HepG2 (cell line): ENCODE results near the gene NUP93. TPM values are rescaled to one million over a fixed set of nuclear protein-coding genes. Genes with fewer than 3 reads are reported as not detected.

ENCODE experiments used
- ATF7-NPFF ChIP-seq: sonication (generic); formaldehyde crosslinking; IDR thresholded peaks from 2 replicates; pipeline ENCODE4 v1.8.1; 2023; ENCODE audit warnings: mild to moderate bottlenecking, low read depth, missing genetic modification reagents, moderate library complexity
- ATM ChIP-seq: fragments of 450-650 bp; IDR thresholded peaks from 2 replicates; pipeline ENCODE4 v1.7.1; 2017; ENCODE audit warnings: mild to moderate bottlenecking, borderline replicate concordance
- CENPX ChIP-seq: sonication (generic); formaldehyde crosslinking; IDR thresholded peaks from 2 replicates; pipeline ENCODE4 v1.9.0; 2021; ENCODE audit warnings: mild to moderate bottlenecking, missing genetic modification reagents, moderate library complexity
- GATAD1 ChIP-seq: IDR thresholded peaks from 2 replicates; pipeline ENCODE4 v1.6.1; 2016; ENCODE audit warnings: missing genetic modification reagents, missing compliant biosample characterization
- HNRNPLL ChIP-seq: fragments of 200-400 bp; formaldehyde crosslinking; IDR thresholded peaks from 2 replicates; pipeline ENCODE4 v1.6.1; 2017; ENCODE audit warnings: mild to moderate bottlenecking, low read depth, low read length; ENCODE audit not compliant: poor library complexity, severe bottlenecking
- IKZF1 ChIP-seq: fragments of 450-650 bp; IDR thresholded peaks from 2 replicates; pipeline ENCODE4 v1.7.1; 2016
- JARID2 ChIP-seq: sonication (generic); formaldehyde crosslinking; IDR thresholded peaks from 2 replicates; pipeline ENCODE4 v1.8.1; 2023; ENCODE audit warnings: missing genetic modification reagents, inconsistent platforms; ENCODE audit not compliant: insufficient replicate concordance
- KDM2A ChIP-seq: sonication (generic); formaldehyde crosslinking; IDR thresholded peaks from 2 replicates; pipeline ENCODE4 v1.4.0; 2020; ENCODE audit warnings: low read depth, missing genetic modification reagents, borderline replicate concordance
- PHF21A ChIP-seq: sonication (generic); formaldehyde crosslinking; IDR thresholded peaks from 2 replicates; pipeline ENCODE4 v1.5.0; 2020; ENCODE audit warnings: mild to moderate bottlenecking, missing genetic modification reagents
- PTBP1 ChIP-seq: fragments of 200-400 bp; formaldehyde crosslinking; IDR thresholded peaks from 2 replicates; pipeline ENCODE4 v1.6.1; 2018; ENCODE audit warnings: low read length, low read depth; ENCODE audit not compliant: poor library complexity, severe bottlenecking
- RAD51 ChIP-seq: fragments of 450-650 bp; IDR thresholded peaks from 2 replicates; pipeline ENCODE4 v1.6.1; 2016; ENCODE audit warnings: borderline replicate concordance
- SALL1 ChIP-seq: sonication (generic); formaldehyde crosslinking; IDR thresholded peaks from 2 replicates; pipeline ENCODE4 v1.8.0; 2022; ENCODE audit warnings: mild to moderate bottlenecking, missing genetic modification reagents
- ZFX ChIP-seq: sonication (generic); formaldehyde crosslinking; IDR thresholded peaks from 2 replicates; pipeline ENCODE4 v1.4.0; 2020; ENCODE audit warnings: mild to moderate bottlenecking, low read depth, missing genetic modification reagents, moderate library complexity
- ZNF30 ChIP-seq: sonication (generic); formaldehyde crosslinking; IDR thresholded peaks from 2 replicates; pipeline ENCODE4 v1.5.0; 2020; ENCODE audit warnings: mild to moderate bottlenecking, missing genetic modification reagents
- ZNF329 ChIP-seq: sonication (generic); formaldehyde crosslinking; IDR thresholded peaks from 2 replicates; pipeline ENCODE4 v1.9.0; 2021; ENCODE audit warnings: low read depth, mild to moderate bottlenecking, missing genetic modification reagents
- ZNF367 ChIP-seq: sonication (generic); formaldehyde crosslinking; IDR thresholded peaks from 2 replicates; pipeline ENCODE4 v1.4.0; 2020; ENCODE audit warnings: missing genetic modification reagents, borderline replicate concordance
- ZNF670 ChIP-seq: sonication (generic); formaldehyde crosslinking; IDR thresholded peaks from 2 replicates; pipeline ENCODE4 v1.8.0; 2022; ENCODE audit warnings: mild to moderate bottlenecking, missing genetic modification reagents, borderline replicate concordance
- ZSCAN25 ChIP-seq: sonication (generic); formaldehyde crosslinking; IDR thresholded peaks from 2 replicates; pipeline ENCODE4 v1.8.0; 2022; ENCODE audit warnings: mild to moderate bottlenecking, missing genetic modification reagents
- polyA plus RNA-seq, 8 experiments: library from polyadenylated mRNA; depleted of rRNA in 3 of 8; stranded (reverse) in 7 of 8; unstranded in 1 of 8; fragments of >200 nt; fragmentation: Illumina TruSeq in 4 of 8; extraction: Trizol in 4 of 8; gene quantifications; 2 replicates each; pipeline versions ENCODE4 v1.2.1 to v1.2.3, GENCODE V29; 2011 to 2016; ENCODE audit warnings: low read depth in 4 of 8, missing spikeins in 1 of 8, mixed read lengths in 1 of 8; ENCODE audit not compliant: insufficient read depth in 1 of 8
- total RNA-seq, 5 experiments: library from RNA; depleted of rRNA; stranded (reverse); fragments of >200 nt; fragmentation: Illumina TruSeq; extraction: Trizol; gene quantifications; 2 replicates each; pipeline ENCODE4 v1.2.3, GENCODE V29; 2016; ENCODE audit warnings: low read depth in 1 of 5
- TF ChIP-seq, protein P1 (sequence below): sonication (generic); formaldehyde crosslinking; IDR thresholded peaks from 2 replicates; pipeline ENCODE4 v1.4.0; 2020; ENCODE audit warnings: missing genetic modification reagents, borderline replicate concordance
- TF ChIP-seq, protein P2 (sequence below): sonication (generic); formaldehyde crosslinking; IDR thresholded peaks from 2 replicates; pipeline ENCODE4 v1.4.0; 2020; ENCODE audit warnings: missing genetic modification reagents, mild to moderate bottlenecking, borderline replicate concordance
- TF ChIP-seq, protein P3 (sequence below): sonication (generic); formaldehyde crosslinking; IDR thresholded peaks from 2 replicates; pipeline ENCODE4 v1.9.0; 2021; ENCODE audit warnings: missing genetic modification reagents, mild to moderate bottlenecking, borderline replicate concordance
- TF ChIP-seq, protein P4 (sequence below): IDR thresholded peaks from 2 replicates; pipeline ENCODE4 v1.6.1; 2016

The NUP93 gene
- total and polyA plus RNA-seq, 2 of the 13 experiments (the other 11 are each of a cell fraction or from before 2014, with no cell fraction given) = 58.5 to 140 TPM

DNA sequence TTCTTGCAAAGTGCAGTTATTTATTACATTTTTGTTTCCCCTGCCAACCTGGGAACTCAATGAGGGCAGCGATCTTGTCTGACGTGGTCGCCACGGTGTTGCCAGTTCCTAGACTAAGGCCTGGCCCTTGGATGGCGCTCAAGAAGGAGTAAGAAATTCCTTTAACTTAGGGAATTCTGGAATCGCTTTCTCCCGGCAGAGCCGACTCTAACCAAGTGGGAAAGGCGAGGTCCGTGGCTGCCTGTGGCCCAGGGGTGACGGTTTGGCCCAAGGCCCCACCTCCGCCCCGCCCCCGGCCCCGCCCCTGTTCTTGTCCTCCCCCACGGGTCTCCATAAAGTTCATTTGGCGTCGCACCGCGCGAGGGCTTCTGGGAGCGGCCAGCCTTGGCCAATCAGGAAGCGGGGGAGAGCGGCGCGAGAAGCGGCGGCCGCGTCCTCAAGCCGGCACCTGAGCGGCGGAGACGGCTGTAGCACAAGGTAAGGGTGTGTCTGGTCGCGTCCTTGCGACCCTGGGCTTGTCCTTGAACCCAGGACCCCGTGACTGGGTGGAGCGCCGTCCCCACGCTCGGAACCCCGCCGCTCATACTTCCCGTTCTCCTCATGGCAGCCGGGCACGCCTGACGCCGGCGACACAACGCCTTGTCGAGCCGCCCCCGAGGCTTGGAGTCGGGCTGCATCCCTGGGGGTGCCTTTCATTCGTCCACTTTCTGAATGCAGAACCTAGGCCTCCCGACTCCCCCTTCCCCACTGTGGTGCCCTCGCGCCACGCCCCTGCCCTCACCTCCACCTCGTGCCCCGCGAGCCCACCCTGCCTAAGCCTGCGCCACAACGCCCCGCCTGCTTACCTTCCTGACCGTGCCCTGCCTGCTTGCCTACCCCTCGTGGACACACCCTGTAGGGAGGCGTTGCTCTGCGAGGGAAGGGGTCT is at the start of gene NUP93 (continued):
- TF ChIP-seq ZFX (CRISPR knock-in tag) (peak; percentile 74; the same call in 1 of the 2 replicates), ZSCAN25 (CRISPR knock-in tag) (0 out of 2 replicates have a peak, but pooled peaks have one; percentile 33), PHF21A (CRISPR knock-in tag) (0 out of 2 replicates have a peak, but pooled peaks have one; percentile 63), ZNF30 (CRISPR knock-in tag) (no peak), JARID2 (peak; percentile 88), RAD51 (no peak), ATF7-NPFF (CRISPR knock-in tag) (peak; percentile 62; the same call in 1 of the 2 replicates), GATAD1 (CRISPR knock-in tag) (peak; percentile 97), ZNF367 (0 out of 2 replicates have a peak, but pooled peaks have one; percentile 28), PTBP1 (peak; percentile 78), SALL1 (peak; percentile 85), CENPX (CRISPR knock-in tag) (no peak), KDM2A (CRISPR knock-in tag) (peak; percentile 88), IKZF1 (no peak), ZNF670 (CRISPR knock-in tag) (peak; percentile 88; the same call in 1 of the 2 replicates), ZNF329 (CRISPR knock-in tag) (peak; percentile 57; the same call in 1 of the 2 replicates), HNRNPLL (peak; percentile 71), ATM (no peak)
- TF ChIP-seq, protein P1, sequence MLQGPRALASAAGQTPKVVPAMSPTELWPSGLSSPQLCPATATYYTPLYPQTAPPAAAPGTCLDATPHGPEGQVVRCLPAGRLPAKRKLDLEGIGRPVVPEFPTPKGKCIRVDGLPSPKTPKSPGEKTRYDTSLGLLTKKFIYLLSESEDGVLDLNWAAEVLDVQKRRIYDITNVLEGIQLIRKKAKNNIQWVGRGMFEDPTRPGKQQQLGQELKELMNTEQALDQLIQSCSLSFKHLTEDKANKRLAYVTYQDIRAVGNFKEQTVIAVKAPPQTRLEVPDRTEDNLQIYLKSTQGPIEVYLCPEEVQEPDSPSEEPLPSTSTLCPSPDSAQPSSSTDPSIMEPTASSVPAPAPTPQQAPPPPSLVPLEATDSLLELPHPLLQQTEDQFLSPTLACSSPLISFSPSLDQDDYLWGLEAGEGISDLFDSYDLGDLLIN = peak; percentile 78; the same call in 1 of the 2 replicates
- TF ChIP-seq, protein P2, sequence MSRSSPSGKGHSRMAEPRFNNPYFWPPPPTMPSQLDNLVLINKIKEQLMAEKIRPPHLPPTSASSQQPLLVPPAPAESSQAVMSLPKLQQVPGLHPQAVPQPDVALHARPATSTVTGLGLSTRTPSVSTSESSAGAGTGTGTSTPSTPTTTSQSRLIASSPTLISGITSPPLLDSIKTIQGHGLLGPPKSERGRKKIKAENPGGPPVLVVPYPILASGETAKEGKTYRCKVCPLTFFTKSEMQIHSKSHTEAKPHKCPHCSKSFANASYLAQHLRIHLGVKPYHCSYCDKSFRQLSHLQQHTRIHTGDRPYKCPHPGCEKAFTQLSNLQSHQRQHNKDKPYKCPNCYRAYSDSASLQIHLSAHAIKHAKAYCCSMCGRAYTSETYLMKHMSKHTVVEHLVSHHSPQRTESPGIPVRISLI (CRISPR knock-in tag) = peak; percentile 47
- TF ChIP-seq, protein P3, sequence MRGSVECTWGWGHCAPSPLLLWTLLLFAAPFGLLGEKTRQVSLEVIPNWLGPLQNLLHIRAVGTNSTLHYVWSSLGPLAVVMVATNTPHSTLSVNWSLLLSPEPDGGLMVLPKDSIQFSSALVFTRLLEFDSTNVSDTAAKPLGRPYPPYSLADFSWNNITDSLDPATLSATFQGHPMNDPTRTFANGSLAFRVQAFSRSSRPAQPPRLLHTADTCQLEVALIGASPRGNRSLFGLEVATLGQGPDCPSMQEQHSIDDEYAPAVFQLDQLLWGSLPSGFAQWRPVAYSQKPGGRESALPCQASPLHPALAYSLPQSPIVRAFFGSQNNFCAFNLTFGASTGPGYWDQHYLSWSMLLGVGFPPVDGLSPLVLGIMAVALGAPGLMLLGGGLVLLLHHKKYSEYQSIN (CRISPR knock-in tag) = no peak
- TF ChIP-seq, protein P4, sequence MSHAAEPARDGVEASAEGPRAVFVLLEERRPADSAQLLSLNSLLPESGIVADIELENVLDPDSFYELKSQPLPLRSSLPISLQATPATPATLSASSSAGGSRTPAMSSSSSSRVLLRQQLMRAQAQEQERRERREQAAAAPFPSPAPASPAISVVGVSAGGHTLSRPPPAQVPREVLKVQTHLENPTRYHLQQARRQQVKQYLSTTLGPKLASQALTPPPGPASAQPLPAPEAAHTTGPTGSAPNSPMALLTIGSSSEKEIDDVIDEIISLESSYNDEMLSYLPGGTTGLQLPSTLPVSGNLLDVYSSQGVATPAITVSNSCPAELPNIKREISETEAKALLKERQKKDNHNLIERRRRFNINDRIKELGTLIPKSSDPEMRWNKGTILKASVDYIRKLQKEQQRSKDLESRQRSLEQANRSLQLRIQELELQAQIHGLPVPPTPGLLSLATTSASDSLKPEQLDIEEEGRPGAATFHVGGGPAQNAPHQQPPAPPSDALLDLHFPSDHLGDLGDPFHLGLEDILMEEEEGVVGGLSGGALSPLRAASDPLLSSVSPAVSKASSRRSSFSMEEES = peak; percentile 40; the same call in 1 of the 2 replicates
